NCI-H82 treated with DMSO at 0.1 percent for 48 hours (cell line): ENCODE data around the gene PRDM12.
"Not testable (repeated sequence)": the region's sequence is repeated elsewhere in the genome, so short reads cannot be mapped to it uniquely, and the experiment has no call there.

Source experiments
- DNase-seq: peaks from one replicate; lab custom pipeline; 2025; ENCODE audit not compliant: unreplicated experiment; lab: John Stamatoyannopoulos, UW

PRDM12 gene

DNA sequence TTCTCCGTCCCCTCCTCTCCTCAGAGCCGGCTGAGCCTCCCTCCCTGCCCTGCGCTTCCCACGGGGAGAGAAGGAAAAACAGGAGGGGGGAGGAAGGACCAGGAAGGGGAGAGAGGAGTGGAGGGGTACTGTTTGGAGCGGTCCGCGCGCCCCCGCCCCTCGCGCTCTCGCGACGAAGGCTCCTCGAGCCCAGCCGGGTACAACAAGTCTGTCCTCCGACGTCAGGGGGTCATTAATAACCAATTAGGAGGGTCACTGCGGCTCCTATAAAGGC, 480 bp upstream of the PRDM12 start:
- no peak for DNase-seq

GRCh38 chr9:130665029-130665430, 636 bp downstream of the PRDM12 start:
- no peak for DNase-seq

DNA sequence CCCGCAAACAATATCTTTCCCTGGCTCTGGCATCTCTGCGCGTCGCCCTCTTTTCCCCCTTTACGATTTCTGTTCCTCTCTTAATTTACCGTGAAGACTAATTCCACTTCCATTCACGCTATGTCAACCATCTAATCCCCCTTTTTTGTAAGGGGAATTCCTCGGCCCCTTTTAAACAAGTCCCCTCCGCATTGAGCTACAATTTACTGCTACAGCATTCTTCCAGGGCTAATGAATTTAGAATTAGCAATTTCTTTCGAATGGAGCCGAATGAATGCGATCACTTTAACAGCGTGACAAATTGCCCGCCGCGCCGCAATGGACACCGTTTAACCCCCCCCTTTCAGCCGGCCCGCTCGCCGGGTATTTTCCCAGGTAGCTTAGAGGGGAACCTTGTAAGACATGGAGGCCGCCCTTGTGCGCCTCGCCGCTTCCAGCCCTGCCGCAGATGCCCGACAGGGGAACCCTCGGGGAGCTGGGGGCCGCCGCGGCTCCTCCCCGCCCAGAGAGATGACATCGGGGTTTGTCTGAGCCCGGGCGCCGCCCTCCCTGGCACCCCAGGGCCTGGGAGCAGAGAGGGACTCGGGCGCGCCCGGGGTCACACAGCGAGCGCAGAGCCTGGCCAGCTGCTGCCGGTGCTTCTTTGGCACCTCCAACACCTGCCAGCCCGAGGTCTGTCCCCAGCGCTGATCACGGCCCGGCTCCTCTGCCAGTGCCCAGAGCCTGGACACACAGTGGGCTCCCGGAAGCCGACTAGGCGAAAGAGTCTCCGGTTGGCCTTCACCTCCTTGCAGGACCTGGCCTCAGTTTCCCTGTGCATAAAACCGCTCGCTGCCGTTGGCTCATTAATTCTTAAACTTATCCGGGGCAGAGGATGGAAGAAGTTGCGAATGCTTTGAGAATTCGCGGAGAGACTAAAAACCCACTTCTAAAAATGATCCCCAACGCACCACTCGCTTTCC, 1.3 kb downstream of the PRDM12 start:
- DNase-seq, result no peak

DNA sequence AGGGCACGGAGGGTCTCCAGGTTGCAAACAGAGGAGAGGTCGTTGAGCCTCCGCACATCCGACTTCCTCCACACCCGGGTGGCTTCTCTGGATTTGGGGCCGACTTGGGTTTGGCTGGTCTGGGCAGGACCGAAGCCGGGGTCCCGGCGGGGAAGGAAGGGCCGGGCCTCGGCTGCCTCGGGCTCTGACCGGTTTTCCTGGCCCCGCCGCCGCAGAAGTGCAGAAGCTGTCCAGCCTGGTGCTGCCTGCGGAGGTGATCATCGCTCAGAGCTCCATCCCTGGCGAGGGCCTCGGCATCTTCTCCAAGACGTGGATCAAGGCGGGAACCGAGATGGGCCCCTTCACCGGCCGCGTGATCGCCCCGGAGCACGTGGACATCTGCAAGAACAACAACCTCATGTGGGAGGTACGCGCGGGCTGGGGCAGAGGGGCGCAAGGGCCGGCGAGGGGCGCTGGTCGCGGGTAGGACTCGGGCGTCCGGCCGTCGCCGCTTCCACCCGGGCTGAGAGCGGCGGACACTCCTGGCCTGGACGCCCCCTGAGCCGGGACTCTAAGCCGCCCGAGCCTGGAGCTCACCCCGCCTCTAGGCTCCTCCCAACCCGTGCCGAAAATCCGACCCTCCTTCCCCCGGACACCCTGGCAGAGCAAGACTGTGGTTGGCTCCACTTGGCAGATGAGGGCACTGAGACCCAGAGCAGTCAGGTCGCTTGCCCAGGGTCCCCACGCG, 2.2 kb downstream of the PRDM12 start:
- DNase-seq, result no peak

GRCh38 chr9:130667120-130667435, 2.7 kb downstream of the PRDM12 start:
- no peak for DNase-seq

GRCh38 chr9:130668196-130668595, 3.8 kb downstream of the PRDM12 start:
- no peak for DNase-seq

GRCh38 chr9:130668659-130669058, 4.3 kb downstream of the PRDM12 start:
- no peak for DNase-seq

DNA sequence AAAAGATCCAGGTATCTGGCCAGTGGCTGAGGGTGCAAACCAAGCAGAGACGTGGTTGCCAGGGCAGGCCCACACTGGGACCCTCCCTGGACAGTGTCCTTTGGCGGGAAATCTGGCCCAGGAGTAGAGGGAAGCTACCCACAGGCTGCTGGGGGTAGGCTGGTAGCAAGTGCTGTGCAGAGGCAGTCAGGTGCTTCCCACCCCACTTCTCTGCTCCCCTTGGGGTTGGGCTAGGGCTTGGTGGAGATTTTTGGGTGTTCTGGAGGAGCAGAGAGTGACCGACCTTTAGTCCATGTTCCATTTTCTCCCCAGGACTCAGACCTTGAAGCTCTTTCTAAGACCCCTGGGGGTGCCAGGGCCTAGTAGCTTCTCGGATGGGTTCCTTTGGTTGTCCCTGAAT, 5.6 kb downstream of the PRDM12 start:
- DNase-seq, result no peak

DNA sequence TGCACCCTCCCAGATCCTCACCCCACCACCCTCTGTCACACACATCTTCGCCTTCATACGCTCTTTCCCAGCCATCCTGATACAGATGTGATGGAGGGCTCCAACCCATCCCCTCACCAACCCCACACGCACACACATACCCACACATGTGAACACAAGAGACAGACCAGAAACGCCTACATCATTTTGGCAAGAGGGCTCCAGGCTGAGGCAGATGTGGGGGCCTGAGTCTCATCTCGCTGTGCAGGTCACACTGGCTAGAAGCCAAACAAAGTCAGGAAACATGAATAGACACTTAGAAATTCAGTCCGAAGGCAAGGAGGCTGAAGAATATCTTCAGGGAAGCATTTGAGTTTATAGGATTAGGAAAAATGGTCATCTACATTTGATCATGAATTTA, 6.2 kb downstream of the PRDM12 start:
- DNase-seq, result no peak

GRCh38 chr9:130672466-130672865, 8.1 kb downstream of the PRDM12 start:
- no peak for DNase-seq

- DNase-seq, result no peak
Measured at GRCh38 chr9:130672933-130673615, 8.7 kb downstream of the PRDM12 start.

DNA sequence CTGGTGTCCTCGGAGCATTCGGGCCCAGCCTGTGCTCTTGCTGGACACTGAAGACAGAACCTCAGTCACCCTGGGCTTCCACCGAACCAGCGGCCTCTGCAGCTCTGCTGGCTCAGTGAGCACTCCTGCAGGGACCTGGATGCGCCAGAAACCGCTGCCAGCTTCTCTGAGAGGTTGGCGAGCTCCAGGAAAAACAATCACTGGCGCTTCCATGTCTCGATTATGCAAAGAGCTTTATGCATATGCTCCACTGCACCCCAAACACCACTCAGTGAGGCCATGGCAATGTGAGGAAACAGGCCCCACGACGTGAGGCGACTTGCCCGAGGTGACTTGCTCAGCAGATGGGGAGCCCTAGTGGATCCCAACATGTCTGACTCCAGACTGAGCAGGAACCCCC, 11.0 kb downstream of the PRDM12 start:
- DNase-seq, result no peak

DNA sequence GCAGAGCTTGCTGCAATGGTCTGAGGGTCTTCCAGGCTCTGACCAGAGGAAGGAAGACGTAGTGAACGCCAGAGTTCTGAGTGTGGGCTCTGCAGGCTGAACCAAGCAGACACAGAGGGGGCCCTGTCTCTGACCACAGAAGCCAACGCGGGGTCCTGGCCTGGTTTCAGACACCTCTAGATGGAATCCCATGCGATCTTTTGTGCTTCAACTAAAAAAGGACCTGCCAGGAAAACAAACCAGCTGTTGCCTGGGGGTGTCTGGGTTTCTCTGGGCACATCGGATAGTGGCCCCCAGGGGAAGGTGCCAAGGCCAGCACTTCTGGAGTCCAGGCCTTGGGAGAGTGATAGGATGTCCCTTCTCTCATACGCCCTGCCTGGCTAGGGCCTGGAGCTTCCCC, 12.9 kb downstream of the PRDM12 start:
- no peak for DNase-seq

GRCh38 chr9:130680836-130681768, 16.7 kb downstream of the PRDM12 start:
- DNase-seq, result peak; percentile 30

- DNase-seq, result no peak
Measured at GRCh38 chr9:130681769-130682420, 17.5 kb downstream of the PRDM12 start.

GRCh38 chr9:130682421-130683121, 18.2 kb downstream of the PRDM12 start:
- peak; percentile 34 for DNase-seq

DNA sequence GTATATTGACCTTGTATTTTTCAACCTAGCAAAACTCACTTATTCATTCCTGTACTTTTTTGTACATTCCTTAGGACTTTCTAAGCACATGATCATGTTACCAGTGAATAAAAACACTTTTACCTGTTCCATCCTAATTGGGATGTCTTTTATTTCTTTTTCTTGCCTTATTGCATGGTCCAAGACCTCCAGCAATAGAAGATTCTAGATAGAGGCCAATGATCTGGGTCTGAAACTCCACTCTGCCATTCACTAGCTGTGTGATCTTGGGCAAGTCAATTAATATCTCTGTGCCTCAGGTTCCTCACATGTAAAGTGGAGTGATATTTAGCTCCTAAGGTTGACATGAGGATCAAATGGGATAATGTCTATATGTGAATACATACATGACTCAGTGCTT, 20.7 kb downstream of the PRDM12 start:
- no peak for DNase-seq

GRCh38 chr9:130685945-130686344, 21.6 kb downstream of the PRDM12 start:
- DNase-seq, result not testable (repeated sequence)

- no peak for DNase-seq
Measured at GRCh38 chr9:130687615-130688014, 23.2 kb downstream of the PRDM12 start.

DNA sequence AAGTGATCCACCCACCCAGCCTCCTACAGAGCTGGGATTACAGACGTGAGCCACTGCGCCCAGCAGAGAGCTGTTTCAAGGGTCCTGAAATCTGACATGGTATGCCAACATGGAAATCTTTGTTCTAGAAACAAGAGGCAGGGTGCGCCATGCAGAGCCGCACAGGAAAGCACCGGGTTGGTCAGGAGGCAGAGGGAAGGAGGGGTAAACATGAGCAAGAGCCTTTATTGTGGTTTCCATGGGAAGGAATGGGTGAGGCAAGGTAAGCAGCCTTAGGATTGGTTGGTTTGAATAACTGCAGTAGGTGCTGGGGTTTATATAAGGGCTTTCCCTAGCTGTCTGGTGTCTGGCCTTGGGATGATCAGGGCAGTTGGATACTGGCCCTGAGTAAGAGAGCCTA, 23.7 kb downstream of the PRDM12 start:
- no peak for DNase-seq
